DND-41 (cell line): ENCODE results near the gene RAMP1.
"Not testable (repeated sequence)": the region's sequence is repeated elsewhere in the genome, so short reads cannot be mapped to it uniquely, and the experiment has no call there.

Source experiments
- ATAC-seq: fragments of 200-7000 bp; cut with Tn5 transposase; 3 replicates; pipeline ENCODE4 v1.9.1; 2021; ENCODE audit warnings: low read depth; ENCODE audit not compliant: insufficient read depth
- DNase-seq: peaks from one replicate; pipeline ENCODE4 v3.0.0-alpha.2; 2020
- H2AFZ ChIP-seq: 2 replicates; pipeline ENCODE4 v1.6.0; 2012; ENCODE audit warnings: low read depth, low read length
- H3K27ac ChIP-seq: 2 replicates; pipeline ENCODE4 v1.5.1; 2012; ENCODE audit warnings: low read length, inconsistent platforms
- H3K27me3 ChIP-seq: fragments of 200-600 bp; sonication (generic); 2 replicates; pipeline ENCODE4 v1.6.0; 2012; ENCODE audit warnings: low read length, mild to moderate bottlenecking, inconsistent platforms; ENCODE audit not compliant: insufficient read depth, poor library complexity
- H3K36me3 ChIP-seq: 2 replicates; pipeline ENCODE4 v1.5.1; 2012; ENCODE audit warnings: low read length, inconsistent platforms; ENCODE audit not compliant: insufficient read depth
- H3K4me1 ChIP-seq: 2 replicates; pipeline ENCODE4 v1.5.1; 2012; ENCODE audit warnings: mild to moderate bottlenecking, low read length; ENCODE audit not compliant: insufficient read depth
- H3K4me2 ChIP-seq: 2 replicates; pipeline ENCODE4 v1.6.0; 2012; ENCODE audit warnings: mild to moderate bottlenecking, moderate library complexity, low read length, inconsistent platforms; ENCODE audit not compliant: insufficient read depth
- H3K4me3 ChIP-seq, 2 experiments: fragments of 200-600 bp in 1 of 2; shearing (Covaris generic) in 1 of 2; 2 replicates each; pipeline ENCODE4 v1.5.1; 2012 to 2016; ENCODE audit warnings: inconsistent platforms in 2 of 2, low read length in 2 of 2, mild to moderate bottlenecking in 2 of 2, low read depth in 1 of 2, moderate library complexity in 1 of 2
- H3K79me2 ChIP-seq: 2 replicates; pipeline ENCODE4 v1.6.0; 2012; ENCODE audit warnings: low read length, inconsistent platforms; ENCODE audit not compliant: insufficient read depth
- H3K9ac ChIP-seq: 2 replicates; pipeline ENCODE4 v1.6.0; 2012; ENCODE audit warnings: low read depth, mild to moderate bottlenecking, inconsistent platforms, low read length, moderate library complexity
- H3K9me3 ChIP-seq: 2 replicates; pipeline ENCODE4 v1.5.1; 2012; ENCODE audit warnings: low read length, moderate library complexity, mild to moderate bottlenecking, inconsistent platforms; ENCODE audit not compliant: insufficient read depth, severe bottlenecking
- H4K20me1 ChIP-seq: 2 replicates; pipeline ENCODE4 v1.6.0; 2012; ENCODE audit warnings: low read length; ENCODE audit not compliant: insufficient read depth
- EZH2 ChIP-seq: IDR thresholded peaks from 3 replicates; pipeline ENCODE4 v1.6.1; 2012; ENCODE audit warnings: borderline replicate concordance, low read depth, mild to moderate bottlenecking, moderate library complexity, low read length, inconsistent platforms; ENCODE audit not compliant: severe bottlenecking
- TF ChIP-seq, protein P1 (sequence below): IDR thresholded peaks from 2 replicates; pipeline ENCODE4 v1.5.1; 2012; ENCODE audit warnings: borderline replicate concordance, low read length, moderate library complexity, mild to moderate bottlenecking; ENCODE audit not compliant: poor library complexity, severe bottlenecking; ENCODE audit errors: extremely low read depth

The RAMP1 gene

DNA sequence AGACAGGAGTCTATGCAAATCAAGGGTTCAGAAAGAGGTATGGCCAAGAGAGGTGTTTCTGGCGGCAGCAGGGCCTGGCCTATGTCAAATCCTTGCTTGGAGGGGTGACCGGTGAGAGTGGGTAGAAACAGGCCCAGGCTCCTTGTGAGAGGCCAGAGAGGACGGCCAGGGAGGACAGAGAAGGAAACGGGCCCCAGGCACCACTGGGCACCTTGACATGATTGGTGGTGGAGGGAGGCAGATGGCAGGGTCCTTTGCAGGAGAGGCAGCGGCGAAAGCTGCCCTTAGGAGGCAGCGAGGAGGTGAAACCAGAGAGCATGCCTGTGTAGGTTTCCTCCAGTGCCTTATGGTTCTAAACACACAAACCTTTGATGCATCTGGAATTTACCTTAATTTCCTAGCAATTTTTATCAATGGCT lies 6.2 kb downstream of the RAMP1 start:
- H3K4me2 ChIP-seq = no peak overlapping the region
- H3K36me3 ChIP-seq = no peaks in the 10 kb centered on the region
- H3K4me3 ChIP-seq = no peak overlapping the region
- no peak for TF ChIP-seq EZH2
- H2AFZ ChIP-seq = no peak overlapping the region
- H3K27ac ChIP-seq = no peak overlapping the region
- no peaks in the 10 kb centered on the region for H4K20me1 ChIP-seq
- peaks cover 25% of the 10 kb centered on the region for H3K27me3 ChIP-seq
- H3K9me3 ChIP-seq = no peaks in the 10 kb centered on the region
- no peaks in the 10 kb centered on the region for H3K4me1 ChIP-seq
- no peak for DNase-seq
- ATAC-seq = no peak
- no peaks in the 10 kb centered on the region for H3K79me2 ChIP-seq
- H3K9ac ChIP-seq = no peak overlapping the region

DNA sequence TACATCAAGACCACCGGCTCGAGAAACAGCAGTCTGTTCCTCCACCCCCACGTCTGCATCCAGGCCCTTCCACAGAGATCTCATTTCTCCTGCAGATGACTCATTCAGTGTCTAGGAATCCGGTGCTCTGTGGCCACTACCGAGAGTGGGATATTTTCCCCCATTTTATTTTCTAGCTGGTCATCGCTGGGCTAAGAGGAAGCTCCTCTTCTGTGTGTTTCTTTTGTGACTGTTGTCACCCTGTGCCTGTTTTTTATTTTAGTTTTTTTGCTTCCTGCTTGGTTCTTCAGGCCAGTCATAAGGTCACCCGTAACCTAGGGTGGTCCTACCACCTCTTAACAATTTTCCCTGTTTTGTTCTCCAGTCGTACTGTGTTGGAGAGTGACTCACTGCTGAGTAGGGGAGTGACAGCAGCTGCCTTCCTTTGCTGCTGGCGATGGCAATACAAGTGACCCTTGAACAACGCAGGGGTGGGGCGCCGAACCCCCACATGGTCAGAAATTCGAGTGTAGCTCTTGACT lies 6.7 kb downstream of the RAMP1 start:
- H3K9ac ChIP-seq = no peak overlapping the region
- no peaks in the 10 kb centered on the region for H3K4me1 ChIP-seq
- H3K27ac ChIP-seq = no peak overlapping the region
- TF ChIP-seq EZH2 = no peak
- TF ChIP-seq, protein P1, sequence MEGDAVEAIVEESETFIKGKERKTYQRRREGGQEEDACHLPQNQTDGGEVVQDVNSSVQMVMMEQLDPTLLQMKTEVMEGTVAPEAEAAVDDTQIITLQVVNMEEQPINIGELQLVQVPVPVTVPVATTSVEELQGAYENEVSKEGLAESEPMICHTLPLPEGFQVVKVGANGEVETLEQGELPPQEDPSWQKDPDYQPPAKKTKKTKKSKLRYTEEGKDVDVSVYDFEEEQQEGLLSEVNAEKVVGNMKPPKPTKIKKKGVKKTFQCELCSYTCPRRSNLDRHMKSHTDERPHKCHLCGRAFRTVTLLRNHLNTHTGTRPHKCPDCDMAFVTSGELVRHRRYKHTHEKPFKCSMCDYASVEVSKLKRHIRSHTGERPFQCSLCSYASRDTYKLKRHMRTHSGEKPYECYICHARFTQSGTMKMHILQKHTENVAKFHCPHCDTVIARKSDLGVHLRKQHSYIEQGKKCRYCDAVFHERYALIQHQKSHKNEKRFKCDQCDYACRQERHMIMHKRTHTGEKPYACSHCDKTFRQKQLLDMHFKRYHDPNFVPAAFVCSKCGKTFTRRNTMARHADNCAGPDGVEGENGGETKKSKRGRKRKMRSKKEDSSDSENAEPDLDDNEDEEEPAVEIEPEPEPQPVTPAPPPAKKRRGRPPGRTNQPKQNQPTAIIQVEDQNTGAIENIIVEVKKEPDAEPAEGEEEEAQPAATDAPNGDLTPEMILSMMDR = no peak
- H3K79me2 ChIP-seq = no peaks in the 10 kb centered on the region
- H2AFZ ChIP-seq = no peak overlapping the region
- H3K27me3 ChIP-seq = peaks cover 27% of the 10 kb centered on the region
- H3K36me3 ChIP-seq = no peaks in the 10 kb centered on the region
- no peaks in the 10 kb centered on the region for H3K9me3 ChIP-seq
- H3K4me3 ChIP-seq = no peak overlapping the region
- no peak overlapping the region for H3K4me2 ChIP-seq
- H4K20me1 ChIP-seq = no peaks in the 10 kb centered on the region
- ATAC-seq (no peak), DNase-seq (no peak)

DNA sequence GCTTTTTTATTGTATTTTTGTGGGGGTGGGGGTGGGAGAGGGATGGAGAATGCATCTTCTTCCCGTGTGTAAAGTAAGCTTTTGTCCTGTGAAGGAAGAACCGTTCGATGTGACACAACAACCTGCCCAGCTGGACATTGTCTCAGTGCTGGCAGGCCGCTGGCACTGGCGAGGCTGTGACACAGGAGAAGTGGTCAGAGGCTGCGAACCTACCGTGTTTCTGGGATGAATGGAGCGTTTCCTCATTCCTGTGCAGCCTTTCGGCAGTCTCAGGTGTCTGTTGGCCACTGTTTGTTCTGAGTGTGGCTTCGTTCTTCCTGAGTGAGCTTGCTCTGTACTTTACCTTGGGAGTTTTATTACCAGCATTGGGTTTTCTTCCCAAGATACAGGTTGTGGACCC lies 8.0 kb downstream of the RAMP1 start:
- no peaks in the 10 kb centered on the region for H3K4me1 ChIP-seq
- no peak for ATAC-seq

DNA sequence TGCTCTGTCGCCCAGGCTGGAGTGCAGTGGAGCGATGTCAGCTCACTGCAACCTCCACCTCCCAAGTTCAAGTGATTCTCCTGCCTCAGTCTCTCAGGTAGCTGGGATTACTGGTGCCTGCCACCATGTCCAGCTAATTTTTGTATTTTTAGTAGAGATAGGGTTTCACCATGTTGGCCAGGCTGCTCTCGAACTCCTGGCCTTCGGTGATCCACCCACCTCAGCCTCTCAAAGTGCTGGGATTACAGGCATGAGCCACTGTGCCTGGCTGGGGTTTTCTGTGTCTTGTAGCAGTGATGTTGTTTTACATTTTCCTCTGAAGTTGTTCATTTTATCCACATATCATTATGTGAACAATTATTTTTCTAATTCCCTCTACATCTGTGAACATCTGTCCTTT lies 8.7 kb downstream of the RAMP1 start:
- not testable (repeated sequence) for H3K4me2 ChIP-seq, H3K36me3 ChIP-seq, H3K4me3 ChIP-seq, ATAC-seq, H3K4me1 ChIP-seq, H3K9ac ChIP-seq, H3K9me3 ChIP-seq, H3K79me2 ChIP-seq, DNase-seq, H4K20me1 ChIP-seq, H2AFZ ChIP-seq, H3K27ac ChIP-seq
- peaks cover 27% of the 10 kb centered on the region for H3K27me3 ChIP-seq

More for the DNA sequence above, 8.0 kb downstream of the RAMP1 start:
- no peak overlapping the region for H3K4me2 ChIP-seq
- H2AFZ ChIP-seq = no peak overlapping the region
- no peak overlapping the region for H3K4me3 ChIP-seq
- H3K9me3 ChIP-seq = no peaks in the 10 kb centered on the region
- no peak overlapping the region for H3K27ac ChIP-seq
- H3K79me2 ChIP-seq = no peaks in the 10 kb centered on the region
- no peak overlapping the region for H3K9ac ChIP-seq
- H4K20me1 ChIP-seq = no peaks in the 10 kb centered on the region
- no peaks in the 10 kb centered on the region for H3K36me3 ChIP-seq
- peaks cover 27% of the 10 kb centered on the region for H3K27me3 ChIP-seq
- TF ChIP-seq EZH2 = no peak
- TF ChIP-seq, protein P1 = no peak
- DNase-seq = no peak
